Measurements from ENCODE around the gene USP17L24.
"Not testable (repeated sequence)": the region's sequence is repeated elsewhere in the genome, so short reads cannot be mapped to it uniquely, and the experiment has no call there.

DNA sequence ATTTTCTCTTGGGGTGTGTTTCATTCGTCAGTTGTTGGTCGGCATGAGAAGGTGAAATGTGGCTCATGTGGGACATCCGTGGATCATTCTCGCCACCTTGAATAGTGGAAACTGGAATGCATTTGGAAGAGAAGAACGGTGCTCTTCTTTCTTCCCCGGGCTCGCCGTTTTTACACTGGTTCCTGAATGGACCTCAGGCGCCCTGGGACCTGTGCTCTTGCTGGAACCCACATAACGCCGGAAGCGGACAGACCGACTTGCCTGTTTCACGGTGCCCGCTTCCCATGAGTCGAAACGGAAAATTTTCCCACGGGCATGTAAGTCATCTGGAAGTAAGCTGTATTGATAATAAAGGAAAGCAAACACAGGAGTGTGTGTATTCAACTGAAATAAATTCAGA is 25.9 kb downstream of the USP17L24 start:
- TF ChIP-seq, protein P1, sequence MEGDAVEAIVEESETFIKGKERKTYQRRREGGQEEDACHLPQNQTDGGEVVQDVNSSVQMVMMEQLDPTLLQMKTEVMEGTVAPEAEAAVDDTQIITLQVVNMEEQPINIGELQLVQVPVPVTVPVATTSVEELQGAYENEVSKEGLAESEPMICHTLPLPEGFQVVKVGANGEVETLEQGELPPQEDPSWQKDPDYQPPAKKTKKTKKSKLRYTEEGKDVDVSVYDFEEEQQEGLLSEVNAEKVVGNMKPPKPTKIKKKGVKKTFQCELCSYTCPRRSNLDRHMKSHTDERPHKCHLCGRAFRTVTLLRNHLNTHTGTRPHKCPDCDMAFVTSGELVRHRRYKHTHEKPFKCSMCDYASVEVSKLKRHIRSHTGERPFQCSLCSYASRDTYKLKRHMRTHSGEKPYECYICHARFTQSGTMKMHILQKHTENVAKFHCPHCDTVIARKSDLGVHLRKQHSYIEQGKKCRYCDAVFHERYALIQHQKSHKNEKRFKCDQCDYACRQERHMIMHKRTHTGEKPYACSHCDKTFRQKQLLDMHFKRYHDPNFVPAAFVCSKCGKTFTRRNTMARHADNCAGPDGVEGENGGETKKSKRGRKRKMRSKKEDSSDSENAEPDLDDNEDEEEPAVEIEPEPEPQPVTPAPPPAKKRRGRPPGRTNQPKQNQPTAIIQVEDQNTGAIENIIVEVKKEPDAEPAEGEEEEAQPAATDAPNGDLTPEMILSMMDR (IDR thresholded peaks at IDR 0.05) = not testable (repeated sequence)
- TF ChIP-seq EZH2 (IDR thresholded peaks at IDR 0.05) = not testable (repeated sequence)

Data from neural progenitor cell (in vitro differentiated cells).